VCaP (cell line): Measurements from ENCODE around the gene SPTBN4.
A peak's percentile ranks its signal among the peaks of the same experiment; 100 is the strongest.

ENCODE experiments used
- H3K27ac ChIP-seq: fragments of 450-650 bp; 2 replicates; pipeline ENCODE4 v1.5.1; 2017
- TF ChIP-seq, protein P1 (sequence below): fragments of 450-650 bp; conservative IDR thresholded peaks from 2 replicates; pipeline ENCODE4 v1.5.1; 2017; ENCODE audit warnings: mild to moderate bottlenecking, moderate library complexity

SPTBN4 gene

DNA sequence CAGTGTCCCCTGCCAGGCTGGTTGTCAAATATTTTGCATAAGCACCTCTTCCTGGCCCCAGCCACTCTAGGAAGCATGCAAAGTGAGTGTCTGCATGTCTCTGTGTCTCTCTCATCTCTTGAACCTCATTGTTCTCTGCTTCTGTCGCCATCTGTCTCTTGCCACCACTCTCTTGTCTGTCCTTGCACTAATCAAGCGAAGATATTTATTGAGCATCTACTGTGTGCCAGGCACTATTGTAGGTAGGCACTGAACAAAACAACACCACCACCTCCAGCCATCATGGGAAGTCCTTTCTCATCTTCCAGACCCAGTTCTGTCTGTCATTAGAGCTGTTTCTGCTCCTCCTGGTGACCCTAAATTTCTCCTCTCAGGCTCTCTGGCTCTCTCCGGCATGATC lies 57.9 kb downstream of the SPTBN4 start:
- TF ChIP-seq, protein P1, sequence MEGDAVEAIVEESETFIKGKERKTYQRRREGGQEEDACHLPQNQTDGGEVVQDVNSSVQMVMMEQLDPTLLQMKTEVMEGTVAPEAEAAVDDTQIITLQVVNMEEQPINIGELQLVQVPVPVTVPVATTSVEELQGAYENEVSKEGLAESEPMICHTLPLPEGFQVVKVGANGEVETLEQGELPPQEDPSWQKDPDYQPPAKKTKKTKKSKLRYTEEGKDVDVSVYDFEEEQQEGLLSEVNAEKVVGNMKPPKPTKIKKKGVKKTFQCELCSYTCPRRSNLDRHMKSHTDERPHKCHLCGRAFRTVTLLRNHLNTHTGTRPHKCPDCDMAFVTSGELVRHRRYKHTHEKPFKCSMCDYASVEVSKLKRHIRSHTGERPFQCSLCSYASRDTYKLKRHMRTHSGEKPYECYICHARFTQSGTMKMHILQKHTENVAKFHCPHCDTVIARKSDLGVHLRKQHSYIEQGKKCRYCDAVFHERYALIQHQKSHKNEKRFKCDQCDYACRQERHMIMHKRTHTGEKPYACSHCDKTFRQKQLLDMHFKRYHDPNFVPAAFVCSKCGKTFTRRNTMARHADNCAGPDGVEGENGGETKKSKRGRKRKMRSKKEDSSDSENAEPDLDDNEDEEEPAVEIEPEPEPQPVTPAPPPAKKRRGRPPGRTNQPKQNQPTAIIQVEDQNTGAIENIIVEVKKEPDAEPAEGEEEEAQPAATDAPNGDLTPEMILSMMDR, result no peak
- no peak overlapping the region for H3K27ac ChIP-seq

DNA sequence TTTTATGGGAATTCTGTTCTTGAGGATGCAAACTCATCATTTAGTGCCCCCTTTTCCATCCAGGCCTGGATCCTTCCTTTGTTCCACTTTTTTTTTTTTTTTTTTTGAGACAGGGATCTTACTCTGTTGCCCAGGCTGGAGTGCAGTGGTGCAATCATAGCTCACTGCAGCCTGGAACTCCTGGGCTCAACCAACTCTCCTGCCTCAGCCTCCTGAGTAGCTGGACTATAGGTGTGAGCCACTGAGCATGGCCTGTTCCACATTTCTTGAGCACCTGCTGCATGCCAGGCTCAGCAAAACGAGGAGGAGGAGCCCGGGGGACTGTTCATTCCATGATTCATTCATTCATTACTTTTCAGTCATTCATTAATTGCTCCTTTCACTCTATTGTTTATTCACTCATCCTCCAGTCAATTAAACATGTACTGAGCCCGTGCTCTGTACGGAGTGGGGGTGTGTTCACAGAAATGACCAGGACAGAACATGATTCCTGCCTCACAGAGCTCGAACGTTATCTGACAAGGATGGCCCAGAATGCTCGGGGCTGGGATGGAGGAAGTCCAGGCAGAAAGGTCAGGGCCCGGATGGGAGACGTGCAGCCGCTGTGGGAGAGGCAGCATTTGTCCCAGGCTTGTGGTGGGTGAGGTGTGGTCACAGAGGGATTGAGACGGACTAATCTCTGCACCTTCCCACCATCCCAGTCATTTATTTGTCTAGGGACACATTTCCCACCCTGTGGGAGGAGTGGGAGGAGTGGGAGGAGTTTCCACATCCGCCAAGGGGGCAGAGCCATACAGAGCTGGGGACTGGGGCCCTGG lies 58.6 kb downstream of the SPTBN4 start:
- no peak overlapping the region for H3K27ac ChIP-seq
- TF ChIP-seq, protein P1, result no peak

DNA sequence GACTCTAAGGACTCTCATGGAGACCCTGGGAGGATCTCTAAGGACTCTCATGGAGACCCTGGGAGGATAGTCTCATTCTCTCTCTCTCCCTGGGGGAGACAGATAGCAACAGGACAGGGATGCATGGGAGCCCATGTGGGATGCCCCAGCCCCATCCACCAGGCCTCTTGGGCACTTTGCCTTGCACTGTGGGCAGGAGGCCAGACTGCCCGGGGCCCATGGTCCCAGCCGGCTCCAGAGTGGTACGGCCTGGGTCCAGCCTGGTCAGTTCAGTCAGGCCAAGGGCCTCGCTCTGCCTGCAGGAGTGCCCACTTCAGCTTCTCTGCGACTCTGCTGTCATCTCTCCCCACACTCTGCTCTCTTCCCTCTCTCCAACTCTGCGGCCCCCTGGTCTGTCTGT lies 61.3 kb downstream of the SPTBN4 start:
- H3K27ac ChIP-seq, result peak overlapping the region; percentile 91; the same call in 1 of the 2 replicates
- TF ChIP-seq, protein P1, result no peak

DNA sequence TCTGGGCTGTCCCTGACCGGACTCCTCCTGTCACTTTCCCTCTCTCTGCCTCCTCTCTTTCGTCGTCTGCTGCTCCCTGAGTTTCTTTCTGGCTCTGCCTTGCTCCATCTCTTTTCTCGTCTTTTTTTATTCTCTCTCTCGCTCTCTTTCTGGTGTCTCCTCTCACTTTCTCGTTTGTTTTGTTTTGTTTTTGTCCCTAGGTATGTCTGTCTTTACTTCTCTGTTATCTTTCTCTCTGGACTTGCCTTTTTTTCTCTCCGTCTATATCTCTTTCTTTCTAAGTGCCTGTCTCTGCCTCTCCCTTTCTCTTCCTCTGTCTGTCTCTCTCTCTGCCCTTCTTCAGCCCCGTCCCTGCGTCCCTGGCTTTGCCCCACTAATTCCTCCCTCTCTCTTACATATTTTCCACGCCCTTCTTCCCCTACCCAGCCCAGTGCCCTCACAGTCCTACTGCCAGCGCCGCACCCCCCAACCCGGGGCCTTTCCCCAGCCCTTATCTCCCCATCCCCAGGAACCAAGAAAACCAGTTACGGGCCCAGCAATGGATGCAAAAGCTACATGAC lies 61.8 kb downstream of the SPTBN4 start:
- TF ChIP-seq, protein P1, result no peak
- H3K27ac ChIP-seq, result peak overlapping the region; percentile 91

DNA sequence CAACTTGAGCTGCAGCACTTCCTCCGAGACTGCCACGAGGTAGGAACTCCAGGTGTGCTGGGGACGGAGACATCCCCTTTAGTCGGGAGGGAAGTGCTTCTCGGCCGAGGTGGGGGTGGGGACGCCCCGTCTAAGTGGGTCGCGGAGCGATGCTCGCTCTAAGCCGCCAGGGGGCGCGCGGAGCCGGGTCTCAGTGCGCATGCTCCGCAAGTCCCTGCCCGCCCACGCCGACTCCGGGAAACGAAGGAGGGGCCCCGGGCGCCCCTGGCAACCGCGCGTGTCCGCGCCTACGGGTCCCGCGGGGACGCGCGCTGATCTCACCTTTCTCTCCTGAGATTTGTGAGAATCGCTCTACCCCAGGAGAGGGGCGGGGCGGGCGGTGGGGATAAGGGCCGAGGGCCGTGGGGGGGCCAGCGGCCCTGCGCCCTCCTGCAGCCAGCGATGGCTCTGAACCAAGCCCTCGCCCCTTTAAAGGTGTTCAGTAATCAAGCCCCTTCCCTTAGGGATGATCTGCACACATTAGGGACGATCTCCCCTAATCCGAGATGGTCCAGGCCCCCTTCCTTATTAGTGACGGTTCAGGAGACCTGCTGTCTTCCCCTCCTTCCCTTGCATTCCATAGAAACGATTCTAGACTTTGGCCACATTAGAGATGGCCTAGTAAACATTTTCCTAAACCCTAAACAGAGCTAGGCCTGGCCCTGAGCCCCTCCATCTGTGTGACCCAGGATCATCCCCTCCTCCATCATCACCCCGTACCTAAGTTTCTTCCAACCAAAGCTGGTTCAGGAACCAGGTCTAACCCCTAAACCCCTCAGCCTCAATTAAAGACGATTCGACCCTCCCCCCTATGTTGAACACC lies 62.5 kb downstream of the SPTBN4 start:
- peak overlapping the region; percentile 91 for H3K27ac ChIP-seq
- TF ChIP-seq, protein P1, result peak; percentile 98

DNA sequence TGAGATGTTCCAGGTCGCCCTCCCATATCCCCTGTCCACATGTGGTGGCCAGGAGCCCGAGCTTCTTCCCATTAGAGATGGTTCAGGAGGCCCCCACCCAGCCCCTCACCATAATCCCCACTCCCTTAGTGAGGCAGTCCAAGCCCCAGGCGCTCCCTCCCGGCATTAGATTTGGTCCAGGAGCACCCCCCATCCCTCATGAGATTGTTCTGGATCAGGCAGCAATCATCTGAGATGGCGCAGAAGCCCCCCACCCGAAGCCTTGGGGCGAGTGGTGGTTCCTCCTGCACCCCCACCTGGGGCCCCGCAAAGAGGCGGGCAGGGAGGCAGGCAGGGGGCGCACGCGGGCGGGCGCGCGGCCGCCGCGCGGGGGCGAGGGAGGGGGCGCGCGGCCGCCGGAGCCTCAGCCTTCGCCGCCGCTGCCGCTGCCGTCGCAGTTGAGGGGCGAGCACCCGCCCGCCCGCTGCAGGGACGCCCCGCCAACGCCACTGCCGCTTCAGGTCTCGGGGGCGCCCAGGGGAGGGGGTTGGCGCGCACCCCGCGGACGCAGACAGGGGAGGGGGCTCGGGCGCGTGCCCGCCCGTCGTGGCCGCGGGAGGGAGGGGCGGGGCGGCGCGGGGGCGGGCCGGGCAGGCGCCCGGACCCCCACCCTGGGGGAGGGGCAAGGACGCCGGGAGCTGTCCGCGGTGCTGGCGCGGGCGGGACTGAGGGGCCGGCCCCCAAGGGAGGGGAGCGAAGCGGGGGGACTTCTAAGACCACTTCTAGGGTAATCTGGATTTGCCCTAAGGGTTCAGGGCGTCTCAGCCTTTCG lies 63.5 kb downstream of the SPTBN4 start:
- TF ChIP-seq, protein P1, result peak; percentile 87
- peak overlapping the region; percentile 91 for H3K27ac ChIP-seq
